ENCODE measurements around the gene TSTD2. TPM values are rescaled to one million over a fixed set of nuclear protein-coding genes. Genes with fewer than 3 reads are reported as not detected.

Gene TSTD2
- total RNA-seq: 10 to 100 TPM; 12.7 to 15.0 TPM

- ATAC-seq (peak; percentile 91), DNase-seq (peak; percentile 98)
- Mint-ChIP-seq H3K4me1 (peaks cover 48% of the 10 kb centered on the region), H3K27me3 (no peaks in the 10 kb centered on the region), H3K36me3 (ENCODE audit: low read depth) (peaks cover 19% of the 10 kb centered on the region), H3K27ac (peak within 1 kb of the TSS; percentile 99), H3K4me3 (peak within 1 kb of the TSS; percentile 92), H3K9me3 (ENCODE audit: low read depth) (no peaks in the 10 kb centered on the region)
- ChIA-PET CTCF (interaction anchor here (0.6 to 3.0 kb wide), 12 partner anchors 10 to 291 kb away, joined by 3 to 21 read pairs (median 5); partner anchors contain the start of gene XPA), POLR2A (interaction anchor here (0.6 to 1.8 kb wide), 11 partner anchors 15 to 1150 kb away, joined by 3 to 8 read pairs (median 3); partner anchors contain the start of genes ANP32B, TMOD1, TRMO and XPA)
- intact Hi-C loops (cut with DNase I, micrococcal nuclease): loop anchor here (1.0 to 10.0 kb wide), 18 partner anchors 64 to 1215 kb away; partner anchors contain the start of genes XPA (in 2 of the 2), HABP4 (in 1 of the 2), PRXL2C (in 1 of the 2) and TDRD7 (in 1 of the 2)
Observed at GRCh38 chr9:97632985-97633858, at the start of gene TSTD2, which contains the start of gene NCBP1. TSTD2 (minus strand) TSS chr9:97633368; CDS start chr9:97627562, 5,806 bp downstream. NCBP1 (plus strand) TSS chr9:97633821; CDS start chr9:97633882, 61 bp downstream.

DNA sequence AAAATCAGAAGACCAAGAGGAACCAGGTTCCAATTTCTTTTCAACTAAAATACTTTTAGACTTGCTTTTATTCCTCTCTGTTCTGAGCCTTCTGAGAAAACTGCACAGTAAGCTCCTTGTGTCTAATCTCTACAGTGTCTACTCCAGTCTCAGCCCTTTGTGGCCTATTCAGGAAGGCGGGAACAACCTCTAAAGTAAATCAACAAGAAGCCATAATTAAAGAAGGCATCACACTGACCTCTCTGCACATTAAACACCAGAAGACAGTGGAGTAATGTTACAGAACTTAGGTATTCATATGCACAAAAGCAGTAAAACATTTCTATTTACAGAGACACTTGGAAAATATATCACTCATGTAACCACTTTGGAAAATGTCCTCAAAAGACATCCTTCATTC is 49.1 kb upstream of the TSTD2 start:
- Mint-ChIP-seq H3K27me3 (no peaks in the 10 kb centered on the region), H3K27ac (peak overlapping the region; percentile 38), H3K36me3 (ENCODE audit: low read depth) (peaks cover 37% of the 10 kb centered on the region), H3K4me1 (peaks cover 3% of the 10 kb centered on the region), H3K9me3 (ENCODE audit: low read depth) (no peaks in the 10 kb centered on the region), H3K4me3 (no peak overlapping the region)
- ATAC-seq: no peak
- POLR2A ChIA-PET: interaction anchor here (0.6 kb wide), 1 partner anchor 49 kb away, joined by 3 read pairs; the partner anchor contains the start of gene TSTD2
- CTCF ChIA-PET: interaction anchor here (0.8 kb wide), 1 partner anchor 208 kb away, joined by 3 read pairs; no protein-coding TSS in a partner anchor
- no peak for DNase-seq
- intact Hi-C loops (cut with DNase I, micrococcal nuclease): no loop called here

- ATAC-seq (peak; percentile 51), DNase-seq (no peak)
- intact Hi-C loops (cut with DNase I, micrococcal nuclease): no loop called here
- CTCF ChIA-PET: interaction anchor here (1.0 kb wide), 1 partner anchor 215 kb away, joined by 3 read pairs; no protein-coding TSS in a partner anchor
- H3K4me3 Mint-ChIP-seq: no peak overlapping the region
- peaks cover 60% of the 10 kb centered on the region for H3K36me3 Mint-ChIP-seq (ENCODE audit: low read depth)
- peaks cover 9% of the 10 kb centered on the region for H3K4me1 Mint-ChIP-seq
- H3K27ac Mint-ChIP-seq: peak overlapping the region; percentile 22
- H3K9me3 Mint-ChIP-seq (ENCODE audit: low read depth): no peaks in the 10 kb centered on the region
- no peaks in the 10 kb centered on the region for H3K27me3 Mint-ChIP-seq
- POLR2A ChIA-PET: no interaction called here
Observed at GRCh38 chr9:97675655-97676054, 42.5 kb upstream of the TSTD2 start.

DNA sequence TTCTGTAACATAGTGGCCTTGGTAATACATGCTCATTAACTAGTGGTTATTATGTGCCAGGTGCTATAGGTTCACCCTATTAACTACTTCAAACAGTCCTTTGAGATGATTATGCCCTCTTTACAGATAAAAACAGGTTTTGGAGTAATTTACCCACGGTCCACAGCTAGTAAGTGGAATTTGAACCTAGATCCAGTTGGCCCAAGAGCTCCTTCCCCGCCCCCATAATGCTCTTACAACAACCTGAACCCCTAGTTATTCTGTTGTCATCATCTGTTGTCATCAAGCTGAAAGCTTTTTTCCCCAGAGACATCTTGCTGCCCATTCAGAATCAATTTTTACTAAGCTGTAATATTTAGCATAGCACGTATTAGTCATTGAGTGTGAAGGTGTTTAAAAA is 40.8 kb upstream of the TSTD2 start:
- no peak for DNase-seq
- CTCF ChIA-PET: interaction anchor here (1.1 kb wide), 1 partner anchor 57 kb away, joined by 4 read pairs; no protein-coding TSS in a partner anchor

DNA sequence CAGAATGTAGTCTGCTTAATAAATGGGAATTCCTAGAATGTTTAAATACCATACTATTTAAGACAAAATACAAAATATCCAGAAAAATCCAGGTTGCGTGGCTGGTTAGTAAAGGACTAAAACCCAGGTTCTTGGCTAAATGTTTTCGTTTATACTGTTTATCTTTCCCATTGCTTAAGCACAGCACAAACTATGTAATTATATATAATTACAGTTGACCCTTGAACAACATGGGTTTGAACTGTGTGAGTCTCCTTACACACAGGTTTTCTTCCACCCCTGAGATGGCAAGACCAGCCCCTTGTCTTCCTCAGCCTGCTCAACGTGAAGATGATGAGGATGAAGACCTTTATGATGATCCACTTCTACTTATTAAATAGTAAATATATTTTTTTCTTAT is 39.2 kb upstream of the TSTD2 start:
- DNase-seq (no peak), ATAC-seq (no peak)
- Mint-ChIP-seq H3K27ac (no peak overlapping the region), H3K4me3 (no peak overlapping the region), H3K36me3 (ENCODE audit: low read depth) (peaks cover 63% of the 10 kb centered on the region), H3K27me3 (no peaks in the 10 kb centered on the region), H3K4me1 (peaks cover 17% of the 10 kb centered on the region), H3K9me3 (ENCODE audit: low read depth) (no peaks in the 10 kb centered on the region)
- intact Hi-C loops (cut with DNase I, micrococcal nuclease): no loop called here
- ChIA-PET POLR2A (interaction anchor here (0.5 kb wide), 1 partner anchor 14 kb away, joined by 3 read pairs; no protein-coding TSS in a partner anchor), CTCF (no interaction called here)

More for the DNA sequence above, 40.8 kb upstream of the TSTD2 start:
- peak overlapping the region; percentile 66 for H3K27ac Mint-ChIP-seq
- H3K4me1 Mint-ChIP-seq: peaks cover 9% of the 10 kb centered on the region
- peaks cover 62% of the 10 kb centered on the region for H3K36me3 Mint-ChIP-seq (ENCODE audit: low read depth)
- POLR2A ChIA-PET: no interaction called here
- H3K9me3 Mint-ChIP-seq (ENCODE audit: low read depth): no peaks in the 10 kb centered on the region
- H3K27me3 Mint-ChIP-seq: no peaks in the 10 kb centered on the region
- no peak for ATAC-seq
- intact Hi-C loops (cut with DNase I, micrococcal nuclease): no loop called here
- H3K4me3 Mint-ChIP-seq: no peak overlapping the region

DNA sequence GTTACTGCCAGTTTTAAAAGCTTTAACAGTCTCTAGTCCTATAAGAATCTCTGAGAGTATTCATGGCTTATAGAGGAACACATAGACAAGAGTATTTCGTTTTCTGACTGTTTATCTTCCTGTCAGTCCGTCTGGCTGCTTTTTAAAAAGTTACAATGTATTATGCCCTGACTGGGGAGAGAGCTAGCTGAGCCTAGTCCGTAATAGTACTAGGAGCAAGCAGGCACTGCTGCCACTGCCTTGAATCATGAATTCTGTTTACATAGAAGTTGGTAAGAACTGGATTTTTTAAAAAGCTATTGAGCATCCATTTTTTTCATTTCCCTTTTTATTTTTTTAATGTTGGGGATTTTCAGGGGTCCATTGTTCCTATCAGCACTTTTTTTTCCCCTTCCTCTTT is 37.4 kb upstream of the TSTD2 start:
- intact Hi-C loops (cut with DNase I, micrococcal nuclease): no loop called here
- no peak overlapping the region for H3K27ac Mint-ChIP-seq
- ATAC-seq (no peak), DNase-seq (no peak)
- CTCF ChIA-PET: interaction anchor here (0.6 to 1.5 kb wide), 4 partner anchors 10 to 180 kb away, joined by 3 read pairs; no protein-coding TSS in a partner anchor
- peaks cover 29% of the 10 kb centered on the region for H3K4me1 Mint-ChIP-seq
- H3K36me3 Mint-ChIP-seq (ENCODE audit: low read depth): peaks cover 65% of the 10 kb centered on the region
- H3K27me3 Mint-ChIP-seq: no peaks in the 10 kb centered on the region
- POLR2A ChIA-PET: no interaction called here
- H3K4me3 Mint-ChIP-seq: no peak overlapping the region
- no peaks in the 10 kb centered on the region for H3K9me3 Mint-ChIP-seq (ENCODE audit: low read depth)

DNA sequence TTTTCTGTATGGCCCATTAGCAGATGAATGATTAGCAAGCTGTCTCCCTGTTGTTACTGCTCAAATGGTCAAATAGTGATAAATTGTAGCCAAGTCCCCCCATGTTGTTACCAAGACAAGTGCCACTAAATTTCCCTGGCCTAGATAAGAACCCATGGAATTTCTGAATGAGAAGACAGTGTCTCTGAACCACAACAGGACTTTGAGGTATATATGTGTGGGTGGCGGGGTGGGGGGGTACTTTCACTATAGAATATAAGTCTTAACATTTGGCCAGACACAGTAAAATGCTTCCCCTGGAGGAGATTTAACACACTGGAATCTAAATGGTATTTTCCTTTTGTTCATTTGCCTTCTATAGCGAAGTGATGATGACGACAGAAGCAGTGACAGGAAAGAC is 35.3 kb upstream of the TSTD2 start:
- H3K4me3 Mint-ChIP-seq: no peak overlapping the region
- ATAC-seq (no peak), DNase-seq (peak; percentile 32)
- peaks cover 61% of the 10 kb centered on the region for H3K36me3 Mint-ChIP-seq (ENCODE audit: low read depth)
- POLR2A ChIA-PET: no interaction called here
- intact Hi-C loops (cut with DNase I, micrococcal nuclease): loop anchor here in 1 of 2 experiments (2.0 kb wide), 1 partner anchor 18 kb away; no protein-coding TSS in a partner anchor
- H3K9me3 Mint-ChIP-seq (ENCODE audit: low read depth): no peaks in the 10 kb centered on the region
- CTCF ChIA-PET: no interaction called here
- peak overlapping the region; percentile 81 for H3K27ac Mint-ChIP-seq
- H3K4me1 Mint-ChIP-seq: peaks cover 39% of the 10 kb centered on the region
- no peaks in the 10 kb centered on the region for H3K27me3 Mint-ChIP-seq

DNA sequence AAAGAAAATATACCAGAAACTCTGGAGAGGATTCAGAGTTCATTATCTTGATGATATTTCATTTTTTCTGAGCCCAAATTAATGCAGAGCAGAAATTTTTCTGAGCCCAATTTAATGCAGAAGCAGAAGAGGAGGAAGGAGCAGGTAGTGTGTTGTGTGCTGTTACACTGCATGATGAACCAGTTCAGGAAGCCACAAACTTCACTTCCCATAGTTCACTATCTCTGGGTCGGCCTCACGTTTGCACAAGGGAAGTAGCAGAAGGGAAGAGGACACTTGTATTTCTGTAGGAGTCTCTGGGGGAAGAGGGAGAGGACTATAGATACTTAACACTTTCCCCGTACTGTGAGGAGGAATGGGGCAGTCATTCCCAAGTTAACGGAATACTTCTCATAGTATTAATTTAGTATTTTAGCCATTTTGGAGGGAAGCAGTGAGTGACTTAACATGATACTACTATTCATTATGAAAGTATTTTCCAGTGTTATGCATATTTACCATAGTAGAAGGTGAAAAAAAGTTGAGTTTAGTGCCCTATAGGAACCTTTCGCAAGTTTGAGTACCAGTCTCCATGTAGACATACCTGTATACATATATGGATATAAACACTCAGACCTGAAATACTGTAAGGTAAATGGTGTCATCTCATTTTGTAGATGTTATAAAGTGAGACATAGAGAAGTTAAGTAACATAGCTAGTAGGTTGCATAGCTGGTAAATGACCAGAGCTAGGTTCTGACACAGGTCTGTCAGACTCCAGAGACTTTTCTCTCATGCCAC is 33.9 kb upstream of the TSTD2 start:
- ChIA-PET POLR2A (interaction anchor here (0.6 kb wide), 1 partner anchor 12 kb away, joined by 4 read pairs; no protein-coding TSS in a partner anchor), CTCF (interaction anchor here (1.0 kb wide), 1 partner anchor 30 kb away, joined by 3 read pairs; the partner anchor contains the start of gene XPA)
- no peak overlapping the region for H3K4me3 Mint-ChIP-seq
- no peaks in the 10 kb centered on the region for H3K27me3 Mint-ChIP-seq
- H3K4me1 Mint-ChIP-seq: peaks cover 39% of the 10 kb centered on the region
- ATAC-seq: peak; percentile 54
- DNase-seq: no peak
- intact Hi-C loops (cut with DNase I, micrococcal nuclease): no loop called here
- peak overlapping the region; percentile 48 for H3K27ac Mint-ChIP-seq
- H3K36me3 Mint-ChIP-seq (ENCODE audit: low read depth): peaks cover 59% of the 10 kb centered on the region
- H3K9me3 Mint-ChIP-seq (ENCODE audit: low read depth): no peaks in the 10 kb centered on the region

GRCh38 chr9:97665742-97666141 is 32.6 kb upstream of the TSTD2 start:
- ChIA-PET CTCF (no interaction called here), POLR2A (no interaction called here)
- H3K36me3 Mint-ChIP-seq (ENCODE audit: low read depth): peaks cover 62% of the 10 kb centered on the region
- peak overlapping the region; percentile 48 for H3K27ac Mint-ChIP-seq
- H3K4me1 Mint-ChIP-seq: peaks cover 39% of the 10 kb centered on the region
- ATAC-seq (peak; percentile 50), DNase-seq (no peak)
- no peaks in the 10 kb centered on the region for H3K27me3 Mint-ChIP-seq
- intact Hi-C loops (cut with DNase I, micrococcal nuclease): no loop called here
- H3K9me3 Mint-ChIP-seq (ENCODE audit: low read depth): no peaks in the 10 kb centered on the region
- no peak overlapping the region for H3K4me3 Mint-ChIP-seq

GRCh38 chr9:97660847-97661246 is 27.7 kb upstream of the TSTD2 start:
- no peak overlapping the region for H3K4me3 Mint-ChIP-seq
- H3K36me3 Mint-ChIP-seq (ENCODE audit: low read depth): peaks cover 62% of the 10 kb centered on the region
- H3K27me3 Mint-ChIP-seq: no peaks in the 10 kb centered on the region
- H3K4me1 Mint-ChIP-seq: peaks cover 16% of the 10 kb centered on the region
- intact Hi-C loops (cut with DNase I, micrococcal nuclease): no loop called here
- DNase-seq (no peak), ATAC-seq (no peak)
- no peaks in the 10 kb centered on the region for H3K9me3 Mint-ChIP-seq (ENCODE audit: low read depth)
- H3K27ac Mint-ChIP-seq: peak overlapping the region; percentile 59
- POLR2A ChIA-PET: no interaction called here
- CTCF ChIA-PET: interaction anchor here (1.3 kb wide), 1 partner anchor 9 kb away, joined by 3 read pairs; no protein-coding TSS in a partner anchor

DNA sequence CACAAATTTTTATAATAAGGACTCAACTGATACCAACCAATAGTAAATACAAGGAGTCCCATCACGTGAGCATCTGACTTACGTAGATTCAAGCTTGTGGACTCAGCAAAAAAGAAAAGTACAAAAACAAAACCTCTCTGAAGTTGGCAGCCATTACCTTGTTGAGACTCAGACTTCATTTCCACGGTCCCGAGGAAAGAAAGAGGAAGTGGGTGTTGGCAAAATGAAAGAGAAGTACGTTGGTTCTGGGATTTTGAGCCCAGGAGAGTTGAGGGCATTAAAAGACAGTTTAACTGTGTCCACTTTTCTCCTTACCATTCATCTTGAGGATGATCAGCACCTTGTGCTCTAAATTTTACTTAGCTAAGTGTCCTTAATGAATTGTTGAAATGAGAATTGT is 27.2 kb upstream of the TSTD2 start:
- no peak for DNase-seq
- intact Hi-C loops (cut with DNase I, micrococcal nuclease): no loop called here
- ChIA-PET CTCF (interaction anchor here (1.3 to 1.6 kb wide), 2 partner anchors 10 to 24 kb away, joined by 3 to 4 read pairs; no protein-coding TSS in a partner anchor), POLR2A (no interaction called here)
- Mint-ChIP-seq H3K4me1 (peaks cover 12% of the 10 kb centered on the region), H3K4me3 (no peak overlapping the region), H3K27ac (no peak overlapping the region), H3K9me3 (ENCODE audit: low read depth) (no peaks in the 10 kb centered on the region), H3K27me3 (no peaks in the 10 kb centered on the region), H3K36me3 (ENCODE audit: low read depth) (peaks cover 65% of the 10 kb centered on the region)
- ATAC-seq: no peak

Data from activated CD4-positive, alpha-beta T cell treated with anti-CD3 and anti-CD28 coated beads for 36 hours (primary cell).